GM23248 (cell line): Measurements from ENCODE around the gene ABHD12. TPM values are rescaled to one million over a fixed set of nuclear protein-coding genes. Genes with fewer than 3 reads are reported as not detected.
A peak's percentile ranks its signal among the peaks of the same experiment; 100 is the strongest.
"Not testable (repeated sequence)": the region's sequence is repeated elsewhere in the genome, so short reads cannot be mapped to it uniquely, and the experiment has no call there.

Experiments
- DNase-seq: peaks from one replicate; pipeline ENCODE4 v3.0.0-alpha.2; 2015
- H2AFZ ChIP-seq: fragments of 200-600 bp; sonication (generic); 2 replicates; pipeline ENCODE4 v1.6.1; 2016; ENCODE audit warnings: antibody characterized with exemption
- H3F3A ChIP-seq: fragments of 200-600 bp; sonication (generic); 2 replicates; pipeline ENCODE4 v1.6.1; 2016; ENCODE audit warnings: mild to moderate bottlenecking, antibody characterized with exemption, mixed run types; ENCODE audit not compliant: insufficient read depth
- H3K27ac ChIP-seq: fragments of 200-600 bp; sonication (generic); 2 replicates; pipeline ENCODE4 v1.5.1; 2016; ENCODE audit warnings: mild to moderate bottlenecking
- H3K27me3 ChIP-seq: fragments of 200-600 bp; sonication (generic); replicated peaks from 2 replicates; pipeline ENCODE4 v1.6.1; 2016; ENCODE audit warnings: mild to moderate bottlenecking; ENCODE audit not compliant: insufficient read depth
- H3K36me3 ChIP-seq: fragments of 200-600 bp; sonication (generic); 2 replicates; pipeline ENCODE4 v1.6.1; 2016; ENCODE audit warnings: low read depth, mild to moderate bottlenecking
- H3K4me1 ChIP-seq: fragments of 200-600 bp; sonication (generic); 2 replicates; pipeline ENCODE4 v1.6.1; 2016; ENCODE audit warnings: mild to moderate bottlenecking; ENCODE audit not compliant: insufficient read depth
- H3K4me2 ChIP-seq: fragments of 200-600 bp; sonication (generic); one replicate; pipeline ENCODE4 v1.6.1; 2016; ENCODE audit warnings: mild to moderate bottlenecking; ENCODE audit not compliant: unreplicated experiment
- H3K4me3 ChIP-seq: fragments of 200-600 bp; sonication (generic); 2 replicates; pipeline ENCODE4 v1.5.1; 2016; ENCODE audit warnings: mild to moderate bottlenecking
- H3K79me2 ChIP-seq: fragments of 200-600 bp; sonication (generic); 2 replicates; pipeline ENCODE4 v1.6.1; 2016; ENCODE audit warnings: mild to moderate bottlenecking; ENCODE audit not compliant: insufficient read depth
- H3K9ac ChIP-seq: fragments of 200-600 bp; sonication (generic); 2 replicates; pipeline ENCODE4 v1.6.1; 2016; ENCODE audit warnings: mild to moderate bottlenecking
- H3K9me2 ChIP-seq: fragments of 200-600 bp; sonication (generic); 2 replicates; pipeline ENCODE4 v1.6.1; 2016; ENCODE audit warnings: mixed run types, mild to moderate bottlenecking, moderate library complexity; ENCODE audit not compliant: insufficient read depth
- H3K9me3 ChIP-seq: fragments of 200-600 bp; sonication (generic); one replicate; pipeline ENCODE4 v1.6.1; 2017; ENCODE audit warnings: low read depth
- H4K20me1 ChIP-seq: fragments of 200-600 bp; sonication (generic); 2 replicates; pipeline ENCODE4 v1.6.0; 2016; ENCODE audit not compliant: insufficient read depth
- EZH2 ChIP-seq: fragments of 200-600 bp; sonication (generic); IDR thresholded peaks from 2 replicates; pipeline ENCODE4 v1.6.1; 2018; ENCODE audit warnings: antibody characterized with exemption, mild to moderate bottlenecking; ENCODE audit not compliant: insufficient read depth, poor library complexity, severe bottlenecking
- EZH2phosphoT487 ChIP-seq: fragments of 200-600 bp; sonication (generic); IDR thresholded peaks from 2 replicates; pipeline ENCODE4 v1.6.1; 2018; ENCODE audit warnings: antibody characterized with exemption, moderate library complexity, mild to moderate bottlenecking, low read depth; ENCODE audit not compliant: insufficient read depth
- WGBS, 2 experiments: methylation state at CpG; one replicate each; pipeline ENCODE4 v1.1.6; 2015 to 2017; ENCODE audit warnings: low lambda C conversion rate in 2 of 2, low coverage in 1 of 2; ENCODE audit errors: missing lambda C conversion rate in 2 of 2; 5-methylcytosine and 5-hydroxymethylcytosine counted together
- in situ Hi-C: fragments of 300-500 bp; cut with MboI; formaldehyde crosslinking; loops from 2 replicates; pipeline ENCODE4 v1.15.0; 2020
- polyA plus RNA-seq: library from polyadenylated mRNA; unstranded; fragments of >200 nt; fragmentation: Nextera tagmentation; extraction: Ambion mirVana; gene quantifications from 2 replicates; pipeline ENCODE4 v1.2.1, GENCODE V29; 2016
- total RNA-seq: library from RNA; depleted of rRNA; stranded (reverse); fragments of >200 nt; shearing (Covaris generic); gene quantifications from 2 replicates; pipeline ENCODE4 v1.2.3, GENCODE V29; 2014

ABHD12 gene
- total and polyA plus RNA-seq, 2 experiments from 2014 or later, result 50.6 to 82.1 TPM

DNA sequence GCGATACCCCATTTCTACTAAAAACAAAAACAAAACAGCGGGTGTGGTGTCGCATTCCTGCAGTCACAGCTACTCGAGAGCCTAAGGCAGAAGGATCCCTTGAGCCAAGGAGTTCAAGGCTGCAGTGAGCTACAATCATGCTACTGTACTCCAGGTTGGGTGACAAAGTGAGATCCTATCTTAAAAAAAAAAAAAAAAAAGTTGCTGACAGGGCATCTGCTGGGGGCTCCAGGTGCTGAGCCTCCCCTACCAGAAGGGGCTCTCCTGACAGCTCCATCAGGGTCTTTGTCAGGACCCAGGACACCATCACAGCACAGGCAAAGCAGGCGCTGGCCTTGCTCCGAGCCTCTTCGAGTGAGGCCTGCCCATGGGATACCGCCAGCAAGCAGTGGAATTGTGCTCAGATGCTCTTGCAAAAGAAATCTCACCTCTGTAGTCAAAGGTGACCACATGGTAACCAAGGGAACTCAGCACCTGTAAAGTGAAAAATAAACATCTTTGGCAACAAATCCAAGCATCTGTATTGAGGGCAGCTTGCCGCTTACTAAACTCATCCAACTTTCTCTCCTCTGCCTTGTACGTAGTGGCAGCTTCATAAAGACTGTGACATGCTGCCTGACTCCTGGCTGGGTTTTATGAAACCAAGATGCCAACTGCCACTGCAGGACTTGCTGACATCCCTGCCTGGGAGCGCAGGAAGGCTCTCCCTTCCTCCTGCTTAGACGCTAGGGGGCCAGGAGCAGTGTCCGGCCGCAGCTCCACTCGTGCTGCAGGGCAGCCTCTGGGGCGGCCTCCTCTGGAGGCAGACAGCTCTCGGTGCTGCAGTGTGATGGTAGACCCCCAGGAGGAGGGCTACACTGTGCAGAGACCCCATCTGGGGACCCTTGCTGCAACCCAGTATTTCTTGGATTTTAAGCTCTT, 75.9 kb downstream of the ABHD12 start:
- peaks cover 27% of the 10 kb centered on the region for H3K4me1 ChIP-seq
- WGBS, 2 experiments, result 93 to 96% methylated on average over 16 to 17 of the region's 17 CpGs
- H3K9me2 ChIP-seq, result no peaks in the 10 kb centered on the region
- no peak overlapping the region for H3K9ac ChIP-seq
- H2AFZ ChIP-seq, result no peak overlapping the region
- H3K9me3 ChIP-seq, result no peaks in the 10 kb centered on the region
- H3K27me3 ChIP-seq, result no peaks in the 10 kb centered on the region
- in situ Hi-C loops, result no loop called here
- H3K79me2 ChIP-seq, result no peaks in the 10 kb centered on the region
- DNase-seq, result no peak
- H3K36me3 ChIP-seq, result no peaks in the 10 kb centered on the region
- no peak overlapping the region for H3K4me2 ChIP-seq
- peaks cover 17% of the 10 kb centered on the region for H3F3A ChIP-seq
- no peak for TF ChIP-seq EZH2phosphoT487
- TF ChIP-seq EZH2, result no peak
- no peak overlapping the region for H3K4me3 ChIP-seq
- H3K27ac ChIP-seq, result no peak overlapping the region
- H4K20me1 ChIP-seq, result no peaks in the 10 kb centered on the region

DNA sequence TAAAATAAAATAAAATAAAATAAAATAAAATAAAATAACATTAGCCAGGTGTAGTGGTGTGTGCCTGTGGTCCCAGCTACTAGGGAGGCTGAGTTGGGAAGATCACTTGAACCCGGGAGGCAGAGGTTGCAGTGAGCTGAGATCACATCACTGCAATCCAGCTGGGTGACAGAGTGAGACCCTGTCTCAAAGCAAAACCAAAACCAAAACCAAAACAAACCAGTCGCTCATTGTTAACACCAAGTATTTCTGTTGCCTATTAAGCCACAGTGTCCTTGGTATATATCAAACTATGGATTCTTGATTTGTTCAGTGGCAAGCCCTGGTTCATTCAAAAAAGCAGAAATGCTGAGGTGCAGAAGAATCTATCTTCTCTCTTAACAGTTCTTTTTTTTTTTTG, 77.0 kb downstream of the ABHD12 start:
- H3K4me1 ChIP-seq, result peaks cover 39% of the 10 kb centered on the region

DNA sequence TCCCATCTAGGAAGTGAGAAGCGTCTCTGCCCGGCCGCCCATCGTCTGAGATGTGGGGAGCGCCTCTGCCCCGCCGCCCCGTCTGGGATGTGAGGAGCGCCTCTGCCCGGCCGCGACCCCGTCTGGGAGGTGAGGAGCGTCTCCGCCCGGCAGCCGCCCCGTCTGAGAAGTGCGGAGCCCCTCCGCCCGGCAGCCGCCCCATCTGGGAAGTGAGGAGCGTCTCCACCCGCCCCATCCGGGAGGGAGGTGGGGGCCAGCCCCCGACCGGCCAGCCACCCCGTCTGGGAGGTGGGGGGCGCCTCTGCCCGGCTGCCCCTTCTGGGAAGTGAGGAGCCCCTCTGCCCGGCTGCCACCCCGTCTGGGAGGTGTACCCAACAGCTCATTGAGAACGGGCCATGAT, 77.9 kb downstream of the ABHD12 start:
- in situ Hi-C loops, H3K9me2 ChIP-seq: not testable (repeated sequence)
- 90 to 95% methylated on average over 9 to 33 of the region's 33 CpGs for WGBS, 2 experiments

More for the DNA sequence above, 77.0 kb downstream of the ABHD12 start:
- Histone ChIP-seq H3F3A (peaks cover 17% of the 10 kb centered on the region), H3K9me3 (no peaks in the 10 kb centered on the region), H3K4me2 (no peak overlapping the region), H3K36me3 (no peaks in the 10 kb centered on the region), H3K27me3 (no peaks in the 10 kb centered on the region), H3K9ac (no peak overlapping the region), H2AFZ (no peak overlapping the region), H3K79me2 (no peaks in the 10 kb centered on the region), H3K4me3 (no peak overlapping the region), H3K27ac (no peak overlapping the region), H3K9me2 (no peaks in the 10 kb centered on the region), H4K20me1 (no peaks in the 10 kb centered on the region)
- in situ Hi-C loops, result no loop called here
- no peak for TF ChIP-seq EZH2
- no peak for TF ChIP-seq EZH2phosphoT487
- WGBS, 2 experiments, result 94 to 95% methylated on average over 2 of the region's 2 CpGs
- no peak for DNase-seq

DNA sequence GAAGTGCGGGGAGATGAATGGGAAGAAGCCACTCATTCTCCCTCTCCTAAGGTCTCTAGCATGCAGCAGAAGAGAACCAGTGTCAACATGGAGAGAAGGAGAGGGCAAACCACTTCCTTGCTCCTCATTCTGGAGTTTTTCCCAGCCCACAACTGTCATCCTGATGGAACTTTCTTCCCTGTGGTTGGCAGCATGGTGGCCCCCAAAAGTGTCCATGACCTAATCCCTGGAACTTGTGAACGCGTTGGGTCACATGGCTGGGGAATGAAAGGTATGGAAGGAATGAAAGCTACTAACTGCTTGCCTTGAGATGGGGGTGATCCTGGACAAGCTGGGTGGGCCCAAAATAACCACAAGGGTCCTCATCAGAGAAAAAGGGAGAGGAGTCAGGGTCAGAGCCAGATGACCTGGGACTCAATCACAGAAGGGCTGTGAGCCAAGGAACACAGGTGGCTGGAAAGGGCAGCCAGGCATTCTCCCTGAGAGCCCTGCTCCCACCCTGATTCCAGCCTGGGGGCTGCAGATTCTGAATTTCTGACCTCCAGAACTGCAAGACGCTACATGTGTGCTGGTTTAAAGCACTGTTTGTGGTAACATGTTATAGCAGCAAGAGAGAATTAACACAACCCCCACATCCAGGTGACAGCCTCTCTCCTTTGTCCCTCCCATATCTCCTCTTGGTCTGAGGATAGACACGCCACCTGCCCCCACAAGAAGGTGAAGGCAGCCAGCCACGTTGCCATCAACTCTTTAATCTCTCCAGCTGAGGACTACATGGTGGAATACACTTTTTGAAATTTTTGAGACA, 79.5 kb downstream of the ABHD12 start:
- peak; percentile 81 for DNase-seq
- Histone ChIP-seq H3K9me3 (no peaks in the 10 kb centered on the region), H3K9me2 (no peaks in the 10 kb centered on the region), H3K27ac (peak overlapping the region; percentile 97), H3K9ac (peak overlapping the region; percentile 87), H3K4me2 (peak overlapping the region; percentile 96), H3K27me3 (no peaks in the 10 kb centered on the region), H3K79me2 (no peaks in the 10 kb centered on the region), H4K20me1 (no peaks in the 10 kb centered on the region), H3K4me3 (peak overlapping the region; percentile 67), H2AFZ (peak overlapping the region; percentile 62), H3K4me1 (peaks cover 40% of the 10 kb centered on the region), H3F3A (peaks cover 17% of the 10 kb centered on the region), H3K36me3 (no peaks in the 10 kb centered on the region)
- WGBS, 2 experiments, result 42 to 43% methylated on average over 6 of the region's 6 CpGs
- in situ Hi-C loops, result no loop called here
- TF ChIP-seq EZH2phosphoT487 (no peak), EZH2 (no peak)

More for the DNA sequence above, 77.9 kb downstream of the ABHD12 start:
- DNase-seq, H3K27me3 ChIP-seq, H3K9ac ChIP-seq, H3K9me3 ChIP-seq, H3K4me3 ChIP-seq, H3K36me3 ChIP-seq, H3K27ac ChIP-seq, H4K20me1 ChIP-seq, H3K4me2 ChIP-seq, H3K79me2 ChIP-seq, H2AFZ ChIP-seq: not testable (repeated sequence)
- Histone ChIP-seq H3K4me1 (peaks cover 40% of the 10 kb centered on the region), H3F3A (peaks cover 17% of the 10 kb centered on the region)
